ENCODE data around the gene INPP5A. TPM values are rescaled to one million over a fixed set of nuclear protein-coding genes. Genes with fewer than 3 reads are reported as not detected.

Gene INPP5A
- total RNA-seq, 2 donors from 2014 or later, result 20.7 to 26.7 TPM

GRCh38 chr10:132792796-132793195, 255.2 kb downstream of the INPP5A start:
- Histone ChIP-seq H3K9ac (ENCODE audit: extremely low read depth, low read length, poor library complexity, severe bottlenecking) (no peak overlapping the region), H3K27ac (ENCODE audit: low read depth, low read length) (no peak overlapping the region), H3K4me1 (ENCODE audit: control insufficient read depth, insufficient read depth, low read length) (no peaks in the 10 kb centered on the region), H3K4me3 (ENCODE audit: low read length) (no peak overlapping the region), H3K9me3 (ENCODE audit: control insufficient read depth, low read length) (no peaks in the 10 kb centered on the region), H3K27me3 (ENCODE audit: control insufficient read depth, insufficient read depth, low read length, poor library complexity, severe bottlenecking) (peaks cover 41% of the 10 kb centered on the region), H3K36me3 (ENCODE audit: control insufficient read depth, insufficient read depth, low read length) (no peaks in the 10 kb centered on the region)
- Mint-ChIP-seq H3K27me3 (ENCODE audit: insufficient read depth) (peaks cover 36% of the 10 kb centered on the region), H3K4me3 (no peak overlapping the region), H3K27ac (no peak overlapping the region), H3K36me3 (ENCODE audit: low read depth) (no peaks in the 10 kb centered on the region), H3K9me3 (no peaks in the 10 kb centered on the region), H3K4me1 (no peaks in the 10 kb centered on the region)
- WGBS, 2 experiments (ENCODE audit: insufficient coverage in 1 of 2, insufficient read length in 1 of 2), result 92% methylated on average over 15 to 17 of the region's 17 CpGs
- no peak for DNase-seq
- TF ChIP-seq CTCF (conservative IDR thresholded peaks at IDR 0.05), result no peak

GRCh38 chr10:132793213-132793612, 255.6 kb downstream of the INPP5A start:
- H3K27ac ChIP-seq (ENCODE audit: low read depth, low read length), result no peak overlapping the region

GRCh38 chr10:132793871-132794849, 256.6 kb downstream of the INPP5A start:
- H3K9ac ChIP-seq (ENCODE audit: extremely low read depth, low read length, poor library complexity, severe bottlenecking), result no peak overlapping the region
- no peaks in the 10 kb centered on the region for H3K9me3 ChIP-seq (ENCODE audit: control insufficient read depth, low read length)
- 86 to 87% methylated on average over 38 to 57 of the region's 57 CpGs for WGBS, 2 experiments (ENCODE audit: insufficient coverage in 1 of 2, insufficient read length in 1 of 2)
- H3K4me3 ChIP-seq (ENCODE audit: low read length), result no peak overlapping the region
- Mint-ChIP-seq H3K27me3 (ENCODE audit: insufficient read depth) (peaks cover 23% of the 10 kb centered on the region), H3K27ac (no peak overlapping the region), H3K4me1 (no peaks in the 10 kb centered on the region), H3K4me3 (no peak overlapping the region), H3K36me3 (ENCODE audit: low read depth) (no peaks in the 10 kb centered on the region), H3K9me3 (no peaks in the 10 kb centered on the region)
- no peak for DNase-seq
- no peak for TF ChIP-seq CTCF (conservative IDR thresholded peaks at IDR 0.05)
- no peak overlapping the region for H3K27ac ChIP-seq (ENCODE audit: low read depth, low read length)
- H3K27me3 ChIP-seq (ENCODE audit: control insufficient read depth, insufficient read depth, low read length, poor library complexity, severe bottlenecking), result peaks cover 28% of the 10 kb centered on the region
- H3K36me3 ChIP-seq (ENCODE audit: control insufficient read depth, insufficient read depth, low read length), result no peaks in the 10 kb centered on the region
- H3K4me1 ChIP-seq (ENCODE audit: control insufficient read depth, insufficient read depth, low read length), result no peaks in the 10 kb centered on the region

More at GRCh38 chr10:132793213-132793612, 255.6 kb downstream of the INPP5A start:
- 86 to 90% methylated on average over 7 to 9 of the region's 9 CpGs for WGBS, 2 experiments (ENCODE audit: insufficient coverage in 1 of 2, insufficient read length in 1 of 2)
- Mint-ChIP-seq H3K27ac (no peak overlapping the region), H3K36me3 (ENCODE audit: low read depth) (no peaks in the 10 kb centered on the region), H3K27me3 (ENCODE audit: insufficient read depth) (peaks cover 32% of the 10 kb centered on the region), H3K4me3 (no peak overlapping the region), H3K4me1 (no peaks in the 10 kb centered on the region), H3K9me3 (no peaks in the 10 kb centered on the region)
- DNase-seq, result no peak
- peak; percentile 23 for TF ChIP-seq CTCF (conservative IDR thresholded peaks at IDR 0.05)
- H3K27me3 ChIP-seq (ENCODE audit: control insufficient read depth, insufficient read depth, low read length, poor library complexity, severe bottlenecking), result peaks cover 37% of the 10 kb centered on the region
- H3K9ac ChIP-seq (ENCODE audit: extremely low read depth, low read length, poor library complexity, severe bottlenecking), result no peak overlapping the region
- no peaks in the 10 kb centered on the region for H3K4me1 ChIP-seq (ENCODE audit: control insufficient read depth, insufficient read depth, low read length)
- H3K4me3 ChIP-seq (ENCODE audit: low read length), result no peak overlapping the region
- H3K9me3 ChIP-seq (ENCODE audit: control insufficient read depth, low read length), result no peaks in the 10 kb centered on the region
- no peaks in the 10 kb centered on the region for H3K36me3 ChIP-seq (ENCODE audit: control insufficient read depth, insufficient read depth, low read length)
